ENCODE results near the gene LINGO3. TPM values are rescaled to one million over a fixed set of nuclear protein-coding genes. Genes with fewer than 3 reads are reported as not detected.

LINGO3 gene
- total RNA-seq, 2 experiments from 2014 or later, result 0.16 to 0.27 TPM

GRCh38 chr19:2332341-2333026 lies 24.5 kb upstream of the LINGO3 start:
- Mint-ChIP-seq H3K27me3 (no peaks in the 10 kb centered on the region), H3K27ac (peak overlapping the region; percentile 91), H3K4me3 (peak overlapping the region; percentile 59), H3K4me1 (ENCODE audit: low read depth) (peaks cover 50% of the 10 kb centered on the region), H3K36me3 (ENCODE audit: low read depth) (peaks cover 18% of the 10 kb centered on the region), H3K9me3 (peaks cover 9% of the 10 kb centered on the region)
- DNase-seq, result peak; percentile 78
- TF ChIP-seq CTCF (IDR thresholded peaks at IDR 0.05), result no peak
- intact Hi-C loops (cut with micrococcal nuclease), result no loop called here
- CTCF ChIA-PET, result interaction anchor here (1.7 kb wide), 1 partner anchor 60 kb away, joined by 8 read pairs; no protein-coding TSS in a partner anchor
- ATAC-seq, result peak; percentile 54
- POLR2A ChIA-PET, result interaction anchor here (0.9 to 1.0 kb wide), 2 partner anchors 8 to 279 kb away, joined by 3 read pairs; no protein-coding TSS in a partner anchor

GRCh38 chr19:2331601-2332246 lies 23.8 kb upstream of the LINGO3 start:
- Mint-ChIP-seq H3K27ac (peak overlapping the region; percentile 91), H3K36me3 (ENCODE audit: low read depth) (peaks cover 26% of the 10 kb centered on the region), H3K9me3 (peaks cover 9% of the 10 kb centered on the region), H3K27me3 (no peaks in the 10 kb centered on the region), H3K4me1 (ENCODE audit: low read depth) (peaks cover 58% of the 10 kb centered on the region), H3K4me3 (peak overlapping the region; percentile 59)
- TF ChIP-seq CTCF (IDR thresholded peaks at IDR 0.05), result no peak
- no peak for ATAC-seq
- DNase-seq, result no peak
- ChIA-PET POLR2A (interaction anchor here (0.5 to 1.0 kb wide), 2 partner anchors 52 to 280 kb away, joined by 3 to 4 read pairs; no protein-coding TSS in a partner anchor), CTCF (interaction anchor here (1.7 kb wide), 1 partner anchor 60 kb away, joined by 8 read pairs; no protein-coding TSS in a partner anchor)
- intact Hi-C loops (cut with micrococcal nuclease), result no loop called here

GRCh38 chr19:2330632-2331284 lies 22.8 kb upstream of the LINGO3 start:
- H3K9me3 Mint-ChIP-seq, result peaks cover 3% of the 10 kb centered on the region
- TF ChIP-seq CTCF (IDR thresholded peaks at IDR 0.05), result no peak
- ChIA-PET POLR2A (interaction anchor here (2.1 kb wide), 1 partner anchor 14 kb away, joined by 7 read pairs; no protein-coding TSS in a partner anchor), CTCF (interaction anchor here (1.1 to 1.2 kb wide), 2 partner anchors 35 to 280 kb away, joined by 3 read pairs; no protein-coding TSS in a partner anchor)
- intact Hi-C loops (cut with micrococcal nuclease), result no loop called here
- H3K4me1 Mint-ChIP-seq (ENCODE audit: low read depth), result peaks cover 58% of the 10 kb centered on the region
- peak overlapping the region; percentile 31 for H3K4me3 Mint-ChIP-seq
- no peaks in the 10 kb centered on the region for H3K27me3 Mint-ChIP-seq
- ATAC-seq (no peak), DNase-seq (no peak)
- peaks cover 28% of the 10 kb centered on the region for H3K36me3 Mint-ChIP-seq (ENCODE audit: low read depth)
- peak overlapping the region; percentile 49 for H3K27ac Mint-ChIP-seq

GRCh38 chr19:2330255-2330631 lies 22.3 kb upstream of the LINGO3 start:
- H3K4me3 Mint-ChIP-seq, result peak overlapping the region; percentile 31
- peaks cover 31% of the 10 kb centered on the region for H3K36me3 Mint-ChIP-seq (ENCODE audit: low read depth)
- no peaks in the 10 kb centered on the region for H3K27me3 Mint-ChIP-seq
- POLR2A ChIA-PET, result interaction anchor here (0.6 to 2.1 kb wide), 3 partner anchors 13 to 96 kb away, joined by 3 to 7 read pairs (median 3); no protein-coding TSS in a partner anchor
- ATAC-seq (no peak), DNase-seq (no peak)
- CTCF ChIA-PET, result interaction anchor here (1.1 to 1.2 kb wide), 2 partner anchors 34 to 281 kb away, joined by 3 read pairs; no protein-coding TSS in a partner anchor
- H3K9me3 Mint-ChIP-seq, result peaks cover 2% of the 10 kb centered on the region
- peaks cover 61% of the 10 kb centered on the region for H3K4me1 Mint-ChIP-seq (ENCODE audit: low read depth)
- intact Hi-C loops (cut with micrococcal nuclease), result no loop called here
- no peak for TF ChIP-seq CTCF (IDR thresholded peaks at IDR 0.05)
- peak overlapping the region; percentile 49 for H3K27ac Mint-ChIP-seq
